GM19099 (cell line): ENCODE results near the gene SMG7.

Experiments
- POLR2A ChIP-seq: IDR thresholded peaks from 3 replicates; pipeline ENCODE4 v1.6.1; 2011; ENCODE audit warnings: low read depth; ENCODE audit not compliant: insufficient read length; ENCODE audit errors: extremely low read depth

The SMG7 gene

DNA sequence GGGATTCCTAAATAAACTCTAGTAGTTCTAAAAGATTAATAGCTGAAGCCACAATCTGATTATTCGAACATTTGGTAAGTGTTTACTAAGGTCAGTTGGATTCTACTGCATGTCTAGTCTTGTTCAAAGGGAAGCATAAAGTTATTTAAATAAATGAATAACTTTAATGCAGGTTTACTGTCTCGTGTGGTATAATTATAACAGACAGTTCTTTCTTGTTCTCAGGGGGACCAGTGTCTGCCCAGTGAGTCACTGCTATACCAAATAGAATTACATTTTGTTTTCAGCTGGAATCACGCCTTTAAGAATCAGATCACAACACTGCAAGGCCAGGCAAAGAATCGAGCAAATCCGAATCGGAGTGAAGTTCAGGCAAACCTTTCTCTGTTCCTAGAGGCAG is 45.1 kb downstream of the SMG7 start:
- no peak for TF ChIP-seq POLR2A

DNA sequence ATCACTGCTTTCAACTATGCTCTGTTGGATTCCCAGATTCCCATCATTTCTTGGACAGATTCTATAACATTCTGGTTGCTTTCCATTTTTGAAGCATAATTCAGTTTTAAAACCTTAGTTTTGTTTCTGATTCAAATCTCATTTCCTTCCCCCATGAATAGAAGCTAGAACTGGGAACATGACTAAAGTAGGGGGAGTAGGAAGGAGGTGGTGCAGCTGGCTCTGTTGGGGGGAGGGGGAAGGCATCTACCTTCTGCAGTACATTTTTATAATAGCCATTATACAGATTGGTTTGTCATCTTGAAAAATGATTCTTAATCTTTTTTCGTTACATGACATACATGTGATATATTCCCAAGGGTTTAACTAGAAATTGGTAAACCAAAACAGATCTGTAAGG is 48.1 kb downstream of the SMG7 start:
- TF ChIP-seq POLR2A = no peak

DNA sequence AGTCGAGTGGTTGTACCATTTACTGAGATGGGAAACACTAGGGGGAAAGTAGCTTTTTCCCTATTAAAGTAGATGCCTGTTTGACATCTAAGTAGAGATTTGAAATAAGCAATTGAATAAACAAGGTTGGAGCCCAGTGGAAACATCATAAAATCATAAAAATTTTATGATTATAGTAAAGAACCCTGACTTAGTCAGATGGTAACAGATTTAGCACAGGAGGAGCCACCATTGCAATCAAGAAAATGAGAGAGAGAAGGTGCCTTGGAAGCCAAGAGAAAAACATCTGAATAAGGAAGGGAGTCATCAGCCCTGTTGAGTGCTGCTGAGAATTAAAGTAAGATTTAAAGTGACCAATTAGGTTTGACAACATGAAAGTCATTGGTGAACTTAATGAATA is 49.8 kb downstream of the SMG7 start:
- TF ChIP-seq POLR2A = no peak

DNA sequence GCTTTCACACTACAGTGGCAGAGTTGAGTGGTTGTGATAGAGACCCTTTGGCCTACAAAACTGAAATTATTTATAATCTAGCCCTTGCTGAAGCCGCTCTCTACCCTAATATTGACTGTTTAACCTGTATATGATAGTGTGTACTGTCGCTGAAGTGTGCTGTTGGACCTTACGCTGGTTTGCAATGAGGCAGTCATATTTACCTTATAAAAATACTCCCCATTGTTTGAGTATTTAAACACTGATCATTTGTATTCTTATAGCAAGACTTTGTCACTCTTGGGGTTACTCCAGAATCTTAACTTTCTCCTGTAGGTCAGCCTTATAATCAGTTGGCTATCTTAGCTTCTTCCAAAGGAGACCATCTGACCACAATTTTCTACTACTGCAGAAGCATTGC is 56.3 kb downstream of the SMG7 start:
- TF ChIP-seq POLR2A = no peak

DNA sequence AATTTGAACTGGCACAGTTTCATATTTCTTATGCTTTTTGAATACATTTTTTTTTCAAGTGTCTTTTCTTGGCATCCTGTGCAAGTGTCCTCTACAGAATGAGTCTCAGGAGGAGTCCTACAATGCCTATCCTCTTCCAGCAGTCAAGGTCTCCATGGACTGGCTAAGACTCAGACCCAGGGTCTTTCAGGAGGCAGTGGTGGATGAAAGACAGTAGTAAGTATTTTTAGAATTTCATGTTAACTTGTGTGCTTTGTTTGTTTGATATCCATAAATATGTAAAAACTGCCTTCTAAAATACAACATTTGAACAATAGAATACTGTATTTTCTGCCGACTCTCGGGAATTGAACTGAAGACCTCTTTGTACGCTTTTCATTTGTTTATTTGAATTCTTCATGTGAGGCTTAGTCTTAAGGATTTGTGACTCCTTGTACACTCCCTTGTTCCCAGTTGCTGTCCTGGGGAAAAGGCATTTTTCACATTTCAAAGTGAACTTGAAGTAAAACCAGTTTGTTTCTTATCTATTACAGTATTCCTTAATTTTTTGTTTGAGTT is 61.4 kb downstream of the SMG7 start:
- no peak for TF ChIP-seq POLR2A

DNA sequence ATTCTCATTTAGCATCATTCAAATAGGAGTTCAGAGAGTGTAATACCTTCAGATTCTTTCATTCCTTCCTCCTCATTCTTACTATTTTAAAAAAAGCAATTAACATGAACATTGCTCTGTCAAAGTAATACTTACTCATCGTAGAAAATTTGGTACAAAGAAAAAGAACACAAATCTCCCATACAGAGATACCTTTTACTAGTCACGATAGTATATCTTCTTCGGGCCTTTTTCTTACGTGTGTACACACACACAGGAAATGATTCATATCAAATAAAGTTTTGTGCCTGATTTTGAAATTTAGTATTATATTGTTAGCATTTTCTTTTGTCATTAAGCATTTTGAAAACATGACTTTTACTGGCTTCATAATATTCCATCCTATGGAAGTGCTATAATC is 65.1 kb downstream of the SMG7 start:
- TF ChIP-seq POLR2A = no peak

DNA sequence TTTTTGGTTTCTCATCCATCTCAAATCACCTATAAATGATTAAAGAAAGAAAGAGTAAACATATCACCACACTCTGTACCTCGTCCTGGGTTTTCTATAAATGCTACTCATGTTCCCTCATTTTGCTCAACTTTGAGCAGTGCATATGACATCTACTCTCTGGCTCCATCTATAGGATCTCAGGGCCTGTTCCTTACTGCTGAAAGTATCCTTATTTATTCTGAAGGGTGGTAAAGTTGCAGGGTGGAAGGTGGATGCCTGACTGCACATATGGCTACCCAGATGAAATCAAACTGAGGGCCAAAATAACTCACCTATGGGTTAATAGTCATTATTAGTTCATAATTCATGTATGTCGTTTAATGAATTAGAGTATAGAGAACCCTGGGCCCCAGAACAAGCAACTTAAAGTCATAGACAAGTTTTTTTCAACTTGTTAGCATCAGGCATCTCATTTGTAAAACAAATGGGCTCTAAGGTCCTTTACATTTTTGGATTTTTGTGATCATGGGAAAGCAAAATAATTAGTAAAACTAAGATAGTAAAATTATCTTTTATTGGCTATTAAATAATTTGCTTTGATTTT is 71.4 kb downstream of the SMG7 start:
- no peak for TF ChIP-seq POLR2A

DNA sequence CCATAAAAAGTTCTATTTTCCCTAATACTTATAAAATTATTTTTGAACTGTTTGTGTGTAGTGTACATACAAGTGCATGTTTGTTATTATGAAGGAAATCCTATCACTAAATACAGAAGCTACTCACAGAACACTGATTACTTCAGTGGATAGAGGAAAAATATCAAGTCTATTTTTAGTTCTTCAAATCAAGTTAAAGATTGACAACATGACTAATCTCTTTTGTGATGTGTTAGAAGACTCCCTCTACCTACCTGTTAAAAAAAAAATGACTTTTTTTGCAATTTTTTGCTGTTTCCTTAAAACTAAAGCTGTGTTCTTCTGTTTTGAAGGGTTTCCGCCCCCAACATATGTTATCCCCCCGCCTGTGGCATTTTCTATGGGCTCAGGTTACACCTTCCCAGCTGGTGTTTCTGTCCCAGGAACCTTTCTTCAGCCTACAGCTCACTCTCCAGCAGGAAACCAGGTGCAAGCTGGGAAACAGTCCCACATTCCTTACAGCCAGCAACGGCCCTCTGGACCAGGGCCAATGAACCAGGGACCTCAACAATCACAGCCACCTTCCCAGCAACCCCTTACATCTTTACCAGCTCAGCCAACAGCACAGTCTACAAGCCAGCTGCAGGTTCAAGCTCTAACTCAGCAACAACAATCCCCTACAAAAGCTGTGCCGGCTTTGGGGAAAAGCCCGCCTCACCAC is 72.4 kb downstream of the SMG7 start:
- TF ChIP-seq POLR2A = no peak

DNA sequence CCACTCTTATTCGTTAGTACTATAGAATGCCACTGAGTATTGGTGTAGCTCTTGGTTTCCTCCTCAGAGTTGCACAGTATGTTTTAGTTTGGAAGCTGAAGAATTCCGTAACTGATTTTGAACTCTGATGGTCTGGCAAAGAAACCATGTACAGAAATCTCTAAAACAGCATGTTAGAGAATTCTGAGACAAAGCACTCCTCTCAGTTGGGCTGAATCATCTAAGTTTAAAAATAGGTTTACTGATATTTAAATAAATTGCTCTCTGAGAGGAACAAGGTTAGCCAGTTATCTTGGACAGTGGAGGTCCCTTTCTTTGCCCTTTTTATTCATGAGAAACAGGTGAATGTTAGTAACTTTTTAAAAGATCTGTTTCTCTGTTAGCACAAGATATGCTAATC is 74.1 kb downstream of the SMG7 start:
- TF ChIP-seq POLR2A = no peak

DNA sequence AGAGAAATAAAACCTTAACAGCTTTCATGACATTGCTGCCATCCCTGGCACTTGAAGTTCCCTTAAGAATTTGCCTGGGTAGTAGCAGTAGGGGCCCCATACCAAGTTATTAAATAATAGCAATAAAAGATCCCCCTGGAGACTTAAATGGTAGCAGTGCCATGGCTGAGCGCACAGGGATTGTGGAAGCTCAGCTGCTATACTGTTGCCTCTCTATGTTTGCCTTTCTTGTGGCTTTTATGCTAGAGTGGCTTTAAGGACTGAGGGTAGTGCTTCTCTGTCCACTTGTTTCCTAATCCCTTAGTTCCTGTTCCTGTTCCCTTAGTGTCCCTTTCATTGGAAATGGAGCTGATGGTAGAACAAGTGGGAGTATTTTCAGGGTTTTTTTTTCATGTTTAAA is 75.8 kb downstream of the SMG7 start:
- TF ChIP-seq POLR2A = no peak

DNA sequence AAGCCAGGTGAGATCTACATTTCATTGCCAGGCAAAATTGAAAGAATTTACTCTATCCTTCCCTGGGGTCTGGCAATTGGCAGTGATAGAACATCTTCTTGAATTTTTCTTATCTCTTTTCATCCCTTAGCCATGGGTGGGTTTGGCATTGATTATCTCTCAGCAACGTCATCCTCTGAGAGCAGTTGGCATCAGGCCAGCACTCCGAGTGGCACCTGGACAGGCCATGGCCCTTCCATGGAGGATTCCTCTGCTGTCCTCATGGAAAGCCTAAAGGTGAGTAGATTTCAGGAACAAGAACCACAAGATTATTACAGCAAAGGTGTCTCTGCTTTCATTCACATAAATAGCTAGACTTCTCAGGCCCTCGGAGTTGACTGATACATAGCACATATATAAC is 78.6 kb downstream of the SMG7 start:
- no peak for TF ChIP-seq POLR2A

DNA sequence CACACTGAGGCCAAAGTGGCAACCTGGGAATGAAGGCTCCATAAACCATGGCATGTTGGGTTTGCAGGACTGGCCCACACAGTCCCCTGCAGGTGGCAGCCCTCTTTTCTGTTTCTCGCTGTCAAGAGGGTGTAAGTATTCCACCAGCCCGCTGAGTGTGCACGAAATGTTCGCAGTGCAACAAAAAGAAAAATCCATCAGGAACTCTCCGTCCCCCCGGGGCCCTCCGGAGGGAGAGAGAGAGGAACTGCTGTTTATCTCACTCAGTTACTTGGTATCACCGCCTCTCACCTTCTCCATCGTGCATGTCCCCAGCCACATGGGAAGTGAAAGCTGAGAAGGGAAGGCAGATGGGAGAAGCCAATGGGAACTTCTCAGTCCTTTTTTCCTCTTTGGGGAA is 79.6 kb downstream of the SMG7 start:
- TF ChIP-seq POLR2A = no peak

DNA sequence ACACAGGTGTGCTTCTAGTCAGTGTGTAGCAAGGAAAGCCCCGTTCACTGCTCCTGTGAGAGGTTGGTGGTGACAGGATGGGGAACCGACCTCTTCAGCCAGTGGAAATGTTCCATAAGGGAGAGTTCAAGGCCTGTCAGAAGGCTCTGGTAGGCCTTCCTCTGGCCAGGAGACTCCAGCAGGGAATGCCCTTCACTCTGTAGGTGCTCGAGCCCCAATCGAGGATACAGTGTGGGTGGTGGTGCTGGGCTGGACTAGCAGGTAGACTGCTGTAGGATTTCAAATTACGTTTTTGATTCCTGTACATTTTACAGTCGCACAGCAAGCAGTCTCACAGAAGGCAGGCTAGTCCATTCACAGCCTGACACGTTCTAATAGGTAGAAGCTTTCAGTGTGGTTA is 80.1 kb downstream of the SMG7 start:
- TF ChIP-seq POLR2A = no peak

DNA sequence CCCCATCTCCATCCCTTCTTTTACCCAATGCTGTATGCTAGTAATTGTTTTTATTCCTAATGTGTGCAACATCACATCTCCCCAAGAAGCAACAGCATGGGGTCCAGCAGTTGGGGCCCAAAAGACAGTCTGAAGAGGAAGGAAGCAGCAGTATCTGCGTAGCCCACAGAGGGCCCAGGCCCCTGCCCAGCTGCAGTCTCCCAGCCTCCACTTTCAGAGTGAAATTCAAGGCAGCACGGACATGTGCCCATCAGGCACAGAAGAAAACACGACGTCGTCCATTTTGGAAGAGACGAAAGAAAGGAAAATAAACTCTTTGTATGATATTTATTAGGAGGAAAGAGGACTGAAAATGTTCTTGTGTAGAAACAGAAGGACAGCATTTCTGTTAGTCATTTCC is 80.6 kb downstream of the SMG7 start:
- no peak for TF ChIP-seq POLR2A

DNA sequence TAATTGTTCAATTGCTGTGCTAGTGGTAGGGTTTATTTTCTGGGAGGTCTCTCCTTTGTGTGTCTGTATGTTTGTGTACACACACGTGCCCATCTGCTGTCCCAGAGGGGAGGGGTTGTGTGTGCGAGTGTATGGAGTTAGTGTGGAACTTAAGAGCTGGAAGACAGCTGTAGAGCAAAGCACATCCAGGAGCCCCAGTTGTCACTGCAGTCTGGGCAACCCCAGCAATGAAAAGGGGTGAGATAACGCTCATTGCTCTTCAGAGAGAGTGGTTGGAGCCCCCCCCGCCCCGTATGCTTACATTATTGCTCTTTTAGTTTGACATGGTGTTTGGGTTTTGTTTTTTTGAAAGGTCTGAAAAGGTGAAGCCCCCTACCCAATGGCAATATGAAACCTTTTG is 81.0 kb downstream of the SMG7 start:
- TF ChIP-seq POLR2A = no peak

DNA sequence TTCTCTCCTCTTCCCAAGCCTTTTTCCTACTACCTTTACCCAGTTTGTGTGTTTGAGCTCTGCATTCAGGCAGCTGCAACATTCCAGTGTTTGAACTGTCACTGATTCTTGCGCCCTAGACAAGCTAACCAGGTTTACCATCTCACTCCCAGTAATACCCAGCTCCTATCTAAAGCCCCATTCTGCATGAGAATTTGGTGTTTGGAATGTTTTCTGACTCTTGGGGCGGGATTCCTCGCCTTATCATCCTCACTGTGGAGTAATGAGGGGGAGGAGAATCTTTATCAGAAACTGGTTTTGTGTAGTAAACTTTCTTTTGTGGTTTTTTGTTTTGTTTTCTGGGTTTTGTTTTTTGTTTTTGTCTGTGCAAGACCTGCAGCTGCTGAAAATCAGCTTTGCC is 81.5 kb downstream of the SMG7 start:
- TF ChIP-seq POLR2A = no peak

DNA sequence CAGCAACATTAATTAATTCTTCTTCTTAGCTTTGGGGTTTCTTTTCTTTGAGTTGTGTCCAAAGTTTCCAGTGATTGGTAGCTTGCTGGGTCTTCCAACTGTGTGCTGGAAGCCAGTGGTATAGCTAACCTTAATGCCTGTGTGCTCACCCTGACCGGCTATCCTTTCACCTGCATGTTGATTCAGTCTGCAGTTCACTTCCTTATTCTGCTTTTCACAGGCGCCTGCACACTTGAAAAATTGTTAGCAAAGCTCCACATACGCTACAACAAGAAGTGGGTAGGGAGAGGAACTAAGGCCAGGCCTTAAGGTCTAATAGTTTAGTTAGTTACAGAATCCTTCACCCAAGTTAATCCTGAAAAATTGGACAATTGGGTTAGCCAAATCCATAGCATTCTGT is 82.3 kb downstream of the SMG7 start:
- TF ChIP-seq POLR2A = peak; percentile 15
